Tibial artery (tissue), 4 donors: ENCODE data around the gene RBM39.
"Not testable (repeated sequence)": the region's sequence is repeated elsewhere in the genome, so short reads cannot be mapped to it uniquely, and the experiment has no call there.

ENCODE experiments used
- DNase-seq, 2 donors: peaks; one replicate each; pipeline ENCODE4 v3.0.0-alpha.2; 2019
- H3K27ac ChIP-seq, 2 donors: fragments of 200-600 bp; sonication (generic) in 1 of 2; 1 replicate in 1 of 2; 2 replicates in 1 of 2; pipeline ENCODE4 v1.5.1; 2018 to 2019; ENCODE audit warnings: mild to moderate bottlenecking in 1 of 2
- H3K27me3 ChIP-seq, 2 donors: fragments of 200-600 bp; sonication (generic) in 1 of 2; one replicate each; pipeline versions ENCODE4 v1.5.1 to v1.6.0; 2016 to 2019
- H3K36me3 ChIP-seq, 3 donors: fragments of 200-600 bp; sonication (generic) in 2 of 3; one replicate each; pipeline ENCODE4 v1.5.1; 2016 to 2019; ENCODE audit warnings: mild to moderate bottlenecking in 2 of 3
- H3K4me1 ChIP-seq, 4 donors: fragments of 200-600 bp; sonication (generic) in 2 of 4; 1 replicate in 3 of 4; 2 replicates in 1 of 4; pipeline ENCODE4 v1.5.1; 2016 to 2019
- H3K4me3 ChIP-seq, 2 donors: fragments of 200-600 bp; sonication (generic) in 1 of 2; 1 replicate in 1 of 2; 2 replicates in 1 of 2; pipeline ENCODE4 v1.5.1; 2018 to 2019; ENCODE audit warnings: mild to moderate bottlenecking in 2 of 2
- H3K9me3 ChIP-seq, 3 donors: fragments of 200-600 bp; sonication (generic) in 1 of 3; one replicate each; pipeline ENCODE4 v1.5.1; 2016 to 2019
- CTCF ChIP-seq, 2 experiments: fragments of 200-600 bp in 1 of 2; fragments of 450-650 bp in 1 of 2; IDR thresholded peaks; one replicate each; pipeline ENCODE4 v1.5.1; 2017 to 2019; ENCODE audit warnings: antibody characterized with exemption in 2 of 2, mild to moderate bottlenecking in 1 of 2, moderate library complexity in 1 of 2
- intact Hi-C: fragments of 100-400 bp; cut with DNase I; formaldehyde crosslinking; loops from one replicate; pipeline ENCODE4 v1.15.0; 2023; ENCODE audit warnings: low total_unique reads

The RBM39 gene

GRCh38 chr20:35714127-35714526, 27.9 kb downstream of the RBM39 start:
- H3K4me1 ChIP-seq = peaks cover 0 to 21% (median 9%) of the 10 kb centered on the region in 4 donors
- no peaks in the 10 kb centered on the region for H3K9me3 ChIP-seq
- H3K4me3 ChIP-seq = no peak overlapping the region
- TF ChIP-seq CTCF (IDR thresholded peaks at IDR 0.05) = no peak
- H3K27ac ChIP-seq = no peak overlapping the region
- no peak for DNase-seq
- no peaks in the 10 kb centered on the region for H3K27me3 ChIP-seq
- intact Hi-C loops = no loop called here
- peaks cover 77 to 98% (median 96%) of the 10 kb centered on the region in 3 donors for H3K36me3 ChIP-seq

- DNase-seq, H3K27me3 ChIP-seq, intact Hi-C loops, H3K27ac ChIP-seq, H3K4me3 ChIP-seq, H3K9me3 ChIP-seq: not testable (repeated sequence)
- Histone ChIP-seq H3K4me1 (peaks cover 0 to 25% (median 11%) of the 10 kb centered on the region in 4 donors), H3K36me3 (peaks cover 75 to 94% (median 86%) of the 10 kb centered on the region in 3 donors)
These were observed 28.9 kb downstream of the RBM39 start for GRCh38 chr20:35713120-35713519.

- no peaks in the 10 kb centered on the region for H3K9me3 ChIP-seq
- peaks cover 0 to 25% (median 11%) of the 10 kb centered on the region in 4 donors for H3K4me1 ChIP-seq
- H3K36me3 ChIP-seq = peaks cover 67 to 94% (median 74%) of the 10 kb centered on the region in 3 donors
- H3K4me3 ChIP-seq = no peak overlapping the region
- no peak for TF ChIP-seq CTCF (IDR thresholded peaks at IDR 0.05)
- H3K27ac ChIP-seq = no peak overlapping the region
- intact Hi-C loops = no loop called here
- DNase-seq = no peak
- H3K27me3 ChIP-seq = no peaks in the 10 kb centered on the region
These were observed 30.4 kb downstream of the RBM39 start for GRCh38 chr20:35711588-35712209.

GRCh38 chr20:35710884-35711587, 31.0 kb downstream of the RBM39 start:
- TF ChIP-seq CTCF (IDR thresholded peaks at IDR 0.05) = no peak
- intact Hi-C loops = no loop called here
- Histone ChIP-seq H3K4me3 (no peak overlapping the region), H3K36me3 (peaks cover 67 to 94% (median 74%) of the 10 kb centered on the region in 3 donors), H3K27me3 (no peaks in the 10 kb centered on the region), H3K27ac (no peak overlapping the region), H3K4me1 (peaks cover 0 to 25% (median 11%) of the 10 kb centered on the region in 4 donors), H3K9me3 (no peaks in the 10 kb centered on the region)
- no peak for DNase-seq

GRCh38 chr20:35710039-35710438, 32.0 kb downstream of the RBM39 start:
- intact Hi-C loops = no loop called here
- no peak for DNase-seq
- H3K9me3 ChIP-seq = no peaks in the 10 kb centered on the region
- no peaks in the 10 kb centered on the region for H3K27me3 ChIP-seq
- H3K4me1 ChIP-seq = peaks cover 0 to 25% (median 11%) of the 10 kb centered on the region in 4 donors
- no peak overlapping the region for H3K27ac ChIP-seq
- peaks cover 67 to 94% (median 74%) of the 10 kb centered on the region in 3 donors for H3K36me3 ChIP-seq
- no peak for TF ChIP-seq CTCF (IDR thresholded peaks at IDR 0.05)
- H3K4me3 ChIP-seq = no peak overlapping the region

GRCh38 chr20:35709259-35709658, 32.8 kb downstream of the RBM39 start:
- no peak for DNase-seq
- Histone ChIP-seq H3K9me3 (no peaks in the 10 kb centered on the region), H3K36me3 (peaks cover 67 to 94% (median 74%) of the 10 kb centered on the region in 3 donors), H3K27me3 (no peaks in the 10 kb centered on the region), H3K4me3 (no peak overlapping the region), H3K4me1 (peaks cover 0 to 25% (median 11%) of the 10 kb centered on the region in 4 donors), H3K27ac (no peak overlapping the region)
- no peak for TF ChIP-seq CTCF (IDR thresholded peaks at IDR 0.05)
- intact Hi-C loops = no loop called here
